22Rv1 (cell line): ENCODE data around the gene CLPSL1.

Source experiments
- H3K27ac ChIP-seq: fragments of 450-650 bp; 2 replicates; pipeline ENCODE4 v1.5.1; 2017
- CTCF ChIP-seq: fragments of 450-650 bp; IDR thresholded peaks from 2 replicates; pipeline ENCODE4 v1.5.1; 2017; ENCODE audit warnings: mild to moderate bottlenecking
- ZFX ChIP-seq: fragments of 450-650 bp; IDR thresholded peaks from 2 replicates; pipeline ENCODE4 v1.6.1; 2017; ENCODE audit warnings: antibody characterized with exemption, borderline replicate concordance

Gene CLPSL1

GRCh38 chr6:35776364-35777215 is 4.2 kb upstream of the CLPSL1 start, which contains the start of gene CLPSL2:
Gene CLPSL2 (plus strand): TSS chr6:35776598. CDS start chr6:35776619, 21 bp downstream.
- no peak within 1 kb of the TSS for H3K27ac ChIP-seq
- TF ChIP-seq ZFX (no peak), CTCF (no peak)

GRCh38 chr6:35777356-35778102 is 3.3 kb upstream of the CLPSL1 start:
- TF ChIP-seq ZFX (no peak), CTCF (no peak)

GRCh38 chr6:35778437-35778836 is 2.4 kb upstream of the CLPSL1 start:
- H3K27ac ChIP-seq: no peak overlapping the region
- no peak for TF ChIP-seq ZFX
- TF ChIP-seq CTCF: no peak

More at GRCh38 chr6:35777356-35778102, 3.3 kb upstream of the CLPSL1 start:
- H3K27ac ChIP-seq: no peak overlapping the region

GRCh38 chr6:35781290-35781689 is 471 bp downstream of the CLPSL1 start:
- TF ChIP-seq CTCF: no peak
- TF ChIP-seq ZFX: no peak
- no peak overlapping the region for H3K27ac ChIP-seq

- TF ChIP-seq CTCF (no peak), ZFX (no peak)
Measured at GRCh38 chr6:35782424-35782823, 1.6 kb downstream of the CLPSL1 start.

GRCh38 chr6:35784200-35784599 is 3.4 kb downstream of the CLPSL1 start:
- TF ChIP-seq CTCF (no peak), ZFX (no peak)

More at GRCh38 chr6:35782424-35782823, 1.6 kb downstream of the CLPSL1 start:
- no peak overlapping the region for H3K27ac ChIP-seq

GRCh38 chr6:35786272-35786671 is 5.5 kb downstream of the CLPSL1 start:
- H3K27ac ChIP-seq: no peak overlapping the region
- TF ChIP-seq CTCF (no peak), ZFX (no peak)

More at GRCh38 chr6:35784200-35784599, 3.4 kb downstream of the CLPSL1 start:
- no peak overlapping the region for H3K27ac ChIP-seq
